Naive B cell (primary cell): Measurements from ENCODE around the gene ULBP3. TPM values are rescaled to one million over a fixed set of nuclear protein-coding genes. Genes with fewer than 3 reads are reported as not detected.
A peak's percentile ranks its signal among the peaks of the same experiment; 100 is the strongest.

ENCODE experiments used
- ATAC-seq, 2 donors: fragments of 150-1000 bp; cut with Tn5 transposase; 2 replicates each; pipeline ENCODE4 v1.10.0; 2021; ENCODE audit warnings: low read depth in 2 of 2, mild to moderate bottlenecking in 2 of 2, moderate library complexity in 2 of 2
- DNase-seq: peaks from one replicate; pipeline ENCODE4 v3.0.0; 2022
- H3K27ac Mint-ChIP-seq, 6 donors: one replicate each; pipeline ENCODE4 v1.8.0; 2020 to 2022; ENCODE audit warnings: mild to moderate bottlenecking in 6 of 6, mixed read lengths in 6 of 6, moderate library complexity in 5 of 6, inconsistent platforms in 2 of 6
- H3K27me3 Mint-ChIP-seq, 3 donors: one replicate each; pipeline ENCODE4 v1.8.0; 2021 to 2022; ENCODE audit warnings: mixed read lengths in 3 of 3, mild to moderate bottlenecking in 1 of 3
- H3K36me3 Mint-ChIP-seq, 2 donors: one replicate each; pipeline ENCODE4 v1.8.0; 2020 to 2022; ENCODE audit warnings: mixed read lengths in 2 of 2, inconsistent platforms in 1 of 2, mild to moderate bottlenecking in 1 of 2
- H3K4me1 Mint-ChIP-seq, 3 donors: one replicate each; pipeline ENCODE4 v1.8.0; 2020 to 2022; ENCODE audit warnings: mixed read lengths in 3 of 3, inconsistent platforms in 1 of 3, mild to moderate bottlenecking in 1 of 3, moderate library complexity in 1 of 3
- H3K4me3 Mint-ChIP-seq, 8 donors: one replicate each; pipeline ENCODE4 v1.8.0; 2020 to 2022; ENCODE audit warnings: mild to moderate bottlenecking in 8 of 8, mixed read lengths in 8 of 8, moderate library complexity in 8 of 8, inconsistent platforms in 2 of 8
- H3K9me3 Mint-ChIP-seq, 7 donors: one replicate each; pipeline ENCODE4 v1.8.0; 2020 to 2022; ENCODE audit warnings: mixed read lengths in 7 of 7, mild to moderate bottlenecking in 5 of 7, inconsistent platforms in 2 of 7, moderate library complexity in 1 of 7
- polyA plus RNA-seq, 6 donors: library from polyadenylated mRNA; unstranded; fragments of 300-500 nt; fragmentation: Illumina TruSeq; gene quantifications; one replicate each; pipeline ENCODE4 v1.2.3, GENCODE V29; 2021; ENCODE audit warnings: low read depth in 6 of 6

Gene ULBP3
- polyA plus RNA-seq: not detected

- peak; percentile 81 to 86 for ATAC-seq
- Mint-ChIP-seq H3K4me1 (peaks cover 15 to 20% (median 19%) of the 10 kb centered on the region in 3 donors), H3K36me3 (peaks cover 0 to 4% of the 10 kb centered on the region in 2 donors)
These were observed at the start of gene ULBP3 for GRCh38 chr6:150068720-150069648. ULBP3 (minus strand) TSS chr6:150069121; CDS start chr6:150069066, 55 bp downstream.

GRCh38 chr6:150118627-150119026, 49.7 kb upstream of the ULBP3 start:
- no peak for ATAC-seq
- H3K4me1 Mint-ChIP-seq: peaks cover 29 to 35% (median 32%) of the 10 kb centered on the region in 3 donors
- no peaks in the 10 kb centered on the region for H3K36me3 Mint-ChIP-seq
- DNase-seq: no peak
- H3K27ac Mint-ChIP-seq: peak overlapping the region in 1 of 6 donors; percentile 44
- H3K27me3 Mint-ChIP-seq: peaks cover 4 to 7% (median 4%) of the 10 kb centered on the region in 3 donors
- H3K9me3 Mint-ChIP-seq: peaks cover 0 to 10% (median 3%) of the 10 kb centered on the region in 7 donors
- H3K4me3 Mint-ChIP-seq: peak overlapping the region in 3 of 8 donors; percentile 4 to 48 (median 27)

More at GRCh38 chr6:150068720-150069648, at the start of gene ULBP3:
- H3K4me3 Mint-ChIP-seq: peak within 1 kb of the TSS; percentile 78 to 94 (median 90)
- peak within 1 kb of the TSS in 4 of 6 donors; percentile 29 to 59 (median 37) for H3K27ac Mint-ChIP-seq
- H3K9me3 Mint-ChIP-seq: no peaks in the 10 kb centered on the region
- DNase-seq: peak; percentile 51
- H3K27me3 Mint-ChIP-seq: peaks cover 40 to 53% (median 52%) of the 10 kb centered on the region in 3 donors

GRCh38 chr6:150118203-150118602, 49.3 kb upstream of the ULBP3 start:
- Mint-ChIP-seq H3K9me3 (peaks cover 0 to 10% (median 3%) of the 10 kb centered on the region in 7 donors), H3K4me1 (peaks cover 29 to 35% (median 32%) of the 10 kb centered on the region in 3 donors), H3K27me3 (peaks cover 2 to 6% (median 4%) of the 10 kb centered on the region in 3 donors), H3K4me3 (peak overlapping the region in 1 of 8 donors; percentile 27), H3K36me3 (no peaks in the 10 kb centered on the region), H3K27ac (peak overlapping the region in 1 of 6 donors; percentile 34)
- DNase-seq (no peak), ATAC-seq (no peak)

GRCh38 chr6:150116200-150116800, 47.4 kb upstream of the ULBP3 start:
- H3K4me3 Mint-ChIP-seq: no peak overlapping the region

GRCh38 chr6:150115769-150116168, 46.8 kb upstream of the ULBP3 start:
- peaks cover 0 to 10% (median 3%) of the 10 kb centered on the region in 7 donors for H3K9me3 Mint-ChIP-seq
- no peak for ATAC-seq

More at GRCh38 chr6:150116200-150116800, 47.4 kb upstream of the ULBP3 start:
- peaks cover 19 to 27% (median 25%) of the 10 kb centered on the region in 3 donors for H3K4me1 Mint-ChIP-seq
- H3K9me3 Mint-ChIP-seq: peaks cover 0 to 10% (median 3%) of the 10 kb centered on the region in 7 donors
- no peaks in the 10 kb centered on the region for H3K36me3 Mint-ChIP-seq
- H3K27ac Mint-ChIP-seq: no peak overlapping the region
- peaks cover 8 to 13% (median 8%) of the 10 kb centered on the region in 3 donors for H3K27me3 Mint-ChIP-seq
- ATAC-seq: no peak
- no peak for DNase-seq

GRCh38 chr6:150112233-150112632, 43.3 kb upstream of the ULBP3 start:
- Mint-ChIP-seq H3K27me3 (peaks cover 10 to 30% (median 12%) of the 10 kb centered on the region in 3 donors), H3K36me3 (no peaks in the 10 kb centered on the region), H3K4me1 (no peaks in the 10 kb centered on the region), H3K9me3 (peaks cover 0 to 7% (median 3%) of the 10 kb centered on the region in 7 donors), H3K4me3 (no peak overlapping the region), H3K27ac (no peak overlapping the region)
- DNase-seq (no peak), ATAC-seq (no peak)

More at GRCh38 chr6:150115769-150116168, 46.8 kb upstream of the ULBP3 start:
- Mint-ChIP-seq H3K36me3 (no peaks in the 10 kb centered on the region), H3K4me1 (peaks cover 19 to 23% (median 22%) of the 10 kb centered on the region in 3 donors), H3K27ac (no peak overlapping the region), H3K4me3 (no peak overlapping the region), H3K27me3 (peaks cover 10 to 18% (median 14%) of the 10 kb centered on the region in 3 donors)
- DNase-seq: no peak

GRCh38 chr6:150102750-150103270, 33.9 kb upstream of the ULBP3 start:
- DNase-seq: no peak
- H3K36me3 Mint-ChIP-seq: no peaks in the 10 kb centered on the region

GRCh38 chr6:150100745-150101144, 31.8 kb upstream of the ULBP3 start:
- Mint-ChIP-seq H3K4me1 (no peaks in the 10 kb centered on the region), H3K27me3 (peaks cover 0 to 4% (median 2%) of the 10 kb centered on the region in 3 donors), H3K36me3 (no peaks in the 10 kb centered on the region), H3K4me3 (no peak overlapping the region), H3K9me3 (no peaks in the 10 kb centered on the region), H3K27ac (no peak overlapping the region)
- no peak for ATAC-seq
- no peak for DNase-seq

More at GRCh38 chr6:150102750-150103270, 33.9 kb upstream of the ULBP3 start:
- Mint-ChIP-seq H3K27me3 (peaks cover 0 to 6% (median 5%) of the 10 kb centered on the region in 3 donors), H3K4me3 (peak overlapping the region in 1 of 8 donors; percentile 0), H3K9me3 (peaks cover 0 to 4% (median 0%) of the 10 kb centered on the region in 7 donors), H3K27ac (no peak overlapping the region), H3K4me1 (no peaks in the 10 kb centered on the region)
- no peak for ATAC-seq

- no peak for DNase-seq
These were observed 31.0 kb upstream of the ULBP3 start for GRCh38 chr6:150099953-150100352.

GRCh38 chr6:150099546-150099945, 30.6 kb upstream of the ULBP3 start:
- peaks cover 3 to 15% (median 14%) of the 10 kb centered on the region in 3 donors for H3K27me3 Mint-ChIP-seq
- H3K36me3 Mint-ChIP-seq: no peaks in the 10 kb centered on the region
- DNase-seq (no peak), ATAC-seq (no peak)
- no peak overlapping the region for H3K4me3 Mint-ChIP-seq
- no peaks in the 10 kb centered on the region for H3K9me3 Mint-ChIP-seq
- H3K27ac Mint-ChIP-seq: no peak overlapping the region
- peaks cover 0 to 3% (median 0%) of the 10 kb centered on the region in 3 donors for H3K4me1 Mint-ChIP-seq

More at GRCh38 chr6:150099953-150100352, 31.0 kb upstream of the ULBP3 start:
- no peak overlapping the region for H3K27ac Mint-ChIP-seq
- H3K27me3 Mint-ChIP-seq: peaks cover 0 to 12% (median 10%) of the 10 kb centered on the region in 3 donors
- H3K4me3 Mint-ChIP-seq: no peak overlapping the region
- no peak for ATAC-seq
- no peaks in the 10 kb centered on the region for H3K9me3 Mint-ChIP-seq
- no peaks in the 10 kb centered on the region for H3K36me3 Mint-ChIP-seq
- no peaks in the 10 kb centered on the region for H3K4me1 Mint-ChIP-seq

- peaks cover 0 to 4% (median 0%) of the 10 kb centered on the region in 3 donors for H3K4me1 Mint-ChIP-seq
- no peak overlapping the region for H3K27ac Mint-ChIP-seq
- ATAC-seq (no peak), DNase-seq (no peak)
- H3K36me3 Mint-ChIP-seq: no peaks in the 10 kb centered on the region
- peaks cover 6 to 15% (median 15%) of the 10 kb centered on the region in 3 donors for H3K27me3 Mint-ChIP-seq
- no peak overlapping the region for H3K4me3 Mint-ChIP-seq
- H3K9me3 Mint-ChIP-seq: no peaks in the 10 kb centered on the region
These were observed 29.2 kb upstream of the ULBP3 start for GRCh38 chr6:150098155-150098554.

- peak overlapping the region in 1 of 6 donors; percentile 42 for H3K27ac Mint-ChIP-seq
- no peaks in the 10 kb centered on the region for H3K36me3 Mint-ChIP-seq
- H3K4me3 Mint-ChIP-seq: no peak overlapping the region
- ATAC-seq (no peak), DNase-seq (no peak)
- H3K9me3 Mint-ChIP-seq: no peaks in the 10 kb centered on the region
- peaks cover 0 to 4% (median 0%) of the 10 kb centered on the region in 3 donors for H3K4me1 Mint-ChIP-seq
- H3K27me3 Mint-ChIP-seq: peaks cover 6 to 30% (median 21%) of the 10 kb centered on the region in 3 donors
These were observed 24.5 kb upstream of the ULBP3 start for GRCh38 chr6:150093397-150093796.

GRCh38 chr6:150091476-150091875, 22.6 kb upstream of the ULBP3 start:
- Mint-ChIP-seq H3K4me3 (no peak overlapping the region), H3K27me3 (peaks cover 10 to 33% (median 21%) of the 10 kb centered on the region in 3 donors), H3K36me3 (no peaks in the 10 kb centered on the region), H3K27ac (no peak overlapping the region), H3K4me1 (peaks cover 0 to 4% (median 0%) of the 10 kb centered on the region in 3 donors), H3K9me3 (no peaks in the 10 kb centered on the region)
- ATAC-seq: no peak
- no peak for DNase-seq
